Brain microvascular endothelial cell (primary cell): ENCODE measurements around the gene ACSF2.
"Not testable (repeated sequence)": the region's sequence is repeated elsewhere in the genome, so short reads cannot be mapped to it uniquely, and the experiment has no call there.

Experiments
- DNase-seq: peaks from one replicate; pipeline ENCODE4 v3.0.0-alpha.2; 2020
- H3K27ac ChIP-seq: fragments of 250-450 bp; sonication (Bioruptor Pico); 2 replicates; pipeline ENCODE4 v1.5.1; 2020; ENCODE audit warnings: mild to moderate bottlenecking, moderate library complexity
- H3K27me3 ChIP-seq: fragments of 250-450 bp; sonication (Bioruptor Pico); replicated peaks from 2 replicates; pipeline ENCODE4 v1.5.1; 2020; ENCODE audit warnings: mild to moderate bottlenecking
- H3K36me3 ChIP-seq: fragments of 250-450 bp; sonication (Bioruptor Pico); replicated peaks from 2 replicates; pipeline ENCODE4 v1.5.1; 2020; ENCODE audit warnings: mild to moderate bottlenecking
- H3K4me3 ChIP-seq: 2 replicates; pipeline ENCODE4 v1.5.1; 2011; ENCODE audit warnings: low read depth, mild to moderate bottlenecking, control low read depth, low read length, moderate library complexity
- in situ Hi-C: cut with HindIII; loops from 2 replicates; pipeline ENCODE4 v1.10.0; 2017; ENCODE audit warnings: low sequenced_read_pairs, low pct_ligation_motif_present
- TF ChIP-seq, protein P1 (sequence below): IDR thresholded peaks from 2 replicates; pipeline ENCODE4 v1.5.1; 2011; ENCODE audit warnings: low read depth, mild to moderate bottlenecking, moderate library complexity, low read length, control low read depth, inconsistent platforms; ENCODE audit errors: missing control alignments

The ACSF2 gene

DNA sequence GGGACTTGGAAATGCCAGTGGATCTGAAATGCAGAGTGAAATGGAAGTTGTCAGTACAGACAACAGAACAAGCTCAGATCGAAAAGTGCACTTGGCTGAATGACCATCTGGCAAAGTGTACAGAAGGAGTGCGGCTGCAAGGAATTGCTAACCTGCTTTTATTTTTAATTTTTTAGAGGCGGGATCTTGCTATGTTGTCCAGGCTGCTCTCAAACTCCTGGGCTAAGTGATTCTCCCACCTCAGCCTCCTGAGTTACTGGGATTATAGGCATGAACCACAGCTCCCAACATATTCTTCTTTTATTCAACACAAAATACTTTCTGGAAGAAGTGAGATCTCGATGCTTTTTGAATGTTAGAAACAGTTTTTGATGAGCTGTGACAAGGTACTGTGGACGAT, 32.3 kb upstream of the ACSF2 start:
- Histone ChIP-seq H3K27me3 (no peaks in the 10 kb centered on the region), H3K4me3 (no peak overlapping the region), H3K36me3 (peaks cover 70% of the 10 kb centered on the region), H3K27ac (no peak overlapping the region)
- TF ChIP-seq, protein P1, sequence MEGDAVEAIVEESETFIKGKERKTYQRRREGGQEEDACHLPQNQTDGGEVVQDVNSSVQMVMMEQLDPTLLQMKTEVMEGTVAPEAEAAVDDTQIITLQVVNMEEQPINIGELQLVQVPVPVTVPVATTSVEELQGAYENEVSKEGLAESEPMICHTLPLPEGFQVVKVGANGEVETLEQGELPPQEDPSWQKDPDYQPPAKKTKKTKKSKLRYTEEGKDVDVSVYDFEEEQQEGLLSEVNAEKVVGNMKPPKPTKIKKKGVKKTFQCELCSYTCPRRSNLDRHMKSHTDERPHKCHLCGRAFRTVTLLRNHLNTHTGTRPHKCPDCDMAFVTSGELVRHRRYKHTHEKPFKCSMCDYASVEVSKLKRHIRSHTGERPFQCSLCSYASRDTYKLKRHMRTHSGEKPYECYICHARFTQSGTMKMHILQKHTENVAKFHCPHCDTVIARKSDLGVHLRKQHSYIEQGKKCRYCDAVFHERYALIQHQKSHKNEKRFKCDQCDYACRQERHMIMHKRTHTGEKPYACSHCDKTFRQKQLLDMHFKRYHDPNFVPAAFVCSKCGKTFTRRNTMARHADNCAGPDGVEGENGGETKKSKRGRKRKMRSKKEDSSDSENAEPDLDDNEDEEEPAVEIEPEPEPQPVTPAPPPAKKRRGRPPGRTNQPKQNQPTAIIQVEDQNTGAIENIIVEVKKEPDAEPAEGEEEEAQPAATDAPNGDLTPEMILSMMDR = no peak
- in situ Hi-C loops = no loop called here
- no peak for DNase-seq

DNA sequence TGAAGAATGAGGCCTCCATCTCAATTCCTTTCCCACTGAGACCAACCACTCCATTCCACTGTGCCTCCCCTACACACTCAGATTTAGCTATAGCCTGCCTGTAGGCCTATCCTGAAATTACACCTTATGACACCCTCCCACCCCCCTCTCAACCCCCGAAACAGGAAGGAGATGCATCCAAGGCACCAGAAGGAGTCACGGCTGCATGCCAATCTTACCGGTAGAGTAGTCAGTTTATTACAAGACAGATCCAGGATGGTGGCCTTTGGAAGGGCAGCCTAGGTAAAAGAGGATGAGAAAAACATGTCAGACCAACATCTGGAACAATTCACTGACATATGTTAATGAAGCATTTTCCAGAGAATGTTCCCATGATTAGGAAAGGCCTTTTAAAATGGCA, 31.3 kb upstream of the ACSF2 start:
- Histone ChIP-seq H3K4me3 (peak overlapping the region; percentile 98), H3K36me3 (peaks cover 60% of the 10 kb centered on the region), H3K27me3 (no peaks in the 10 kb centered on the region), H3K27ac (no peak overlapping the region)
- TF ChIP-seq, protein P1 = no peak
- no peak for DNase-seq
- in situ Hi-C loops = no loop called here

- peak overlapping the region; percentile 98 for H3K4me3 ChIP-seq
- in situ Hi-C loops = no loop called here
- peak overlapping the region; percentile 94 for H3K27ac ChIP-seq
- peaks cover 43% of the 10 kb centered on the region for H3K36me3 ChIP-seq
- H3K27me3 ChIP-seq = no peaks in the 10 kb centered on the region
- TF ChIP-seq, protein P1 = no peak
- DNase-seq = peak; percentile 22
Measured at GRCh38 chr17:50396261-50397110, 29.5 kb upstream of the ACSF2 start.

DNA sequence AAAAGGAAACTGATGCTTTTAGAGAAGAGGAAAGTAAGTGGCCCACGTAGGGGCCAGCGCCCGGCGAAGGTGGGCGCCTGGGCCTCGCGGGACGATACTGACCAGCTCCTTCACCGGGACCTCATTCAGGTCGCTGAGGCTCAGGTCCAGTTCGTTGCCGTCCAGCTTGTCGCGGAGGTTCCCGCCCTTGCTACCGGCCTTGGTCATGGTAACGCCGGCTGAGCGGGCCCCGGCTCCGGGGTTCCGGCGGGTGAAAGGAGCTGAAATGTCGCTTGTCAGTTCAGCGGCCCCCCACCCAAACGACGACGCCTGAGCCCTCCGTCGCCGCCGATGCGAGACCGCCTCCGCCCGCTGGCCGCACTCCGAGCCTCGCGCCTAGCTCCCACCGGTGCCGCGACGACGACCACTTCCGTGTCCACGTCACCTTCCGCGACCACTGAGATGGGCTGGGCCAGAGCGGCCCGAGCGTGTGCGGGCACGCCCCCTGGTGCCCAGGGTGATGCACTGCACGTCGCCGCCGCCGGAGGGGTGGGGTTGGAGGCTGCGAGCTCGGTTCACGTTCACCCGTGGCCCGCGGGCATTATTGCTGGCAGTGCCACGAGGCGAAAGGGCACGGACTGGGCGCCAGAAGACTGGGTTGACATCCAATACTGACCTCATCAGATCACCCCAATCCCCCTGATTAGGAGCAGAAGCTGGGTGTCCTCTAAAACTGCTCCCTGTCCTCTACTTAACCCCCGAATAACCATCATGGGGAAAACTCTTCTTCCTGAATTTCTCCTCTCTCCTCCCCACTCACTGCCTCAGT, 28.7 kb upstream of the ACSF2 start, which contains the start of gene LRRC59:
Gene LRRC59, minus strand, starts transcription at position 413 of the 808 bp plus-strand sequence. Its CDS starts 206 bp downstream, at position 207.
- H3K36me3 ChIP-seq = peaks cover 35% of the 10 kb centered on the region
- H3K4me3 ChIP-seq = peak within 1 kb of the TSS; percentile 98
- in situ Hi-C loops = no loop called here
- peak within 1 kb of the TSS; percentile 94 for H3K27ac ChIP-seq
- H3K27me3 ChIP-seq = no peaks in the 10 kb centered on the region
- DNase-seq = peak; percentile 70
- TF ChIP-seq, protein P1 = peak; percentile 86

GRCh38 chr17:50397919-50398285, 28.1 kb upstream of the ACSF2 start:
- H3K27me3 ChIP-seq = no peaks in the 10 kb centered on the region
- TF ChIP-seq, protein P1 = no peak
- DNase-seq = no peak
- in situ Hi-C loops = no loop called here
- peaks cover 30% of the 10 kb centered on the region for H3K36me3 ChIP-seq
- no peak overlapping the region for H3K27ac ChIP-seq
- peak overlapping the region; percentile 98 for H3K4me3 ChIP-seq

GRCh38 chr17:50398672-50399071, 27.3 kb upstream of the ACSF2 start:
- DNase-seq, H3K27ac ChIP-seq, H3K27me3 ChIP-seq, in situ Hi-C loops, H3K4me3 ChIP-seq: not testable (repeated sequence)
- peaks cover 23% of the 10 kb centered on the region for H3K36me3 ChIP-seq

DNA sequence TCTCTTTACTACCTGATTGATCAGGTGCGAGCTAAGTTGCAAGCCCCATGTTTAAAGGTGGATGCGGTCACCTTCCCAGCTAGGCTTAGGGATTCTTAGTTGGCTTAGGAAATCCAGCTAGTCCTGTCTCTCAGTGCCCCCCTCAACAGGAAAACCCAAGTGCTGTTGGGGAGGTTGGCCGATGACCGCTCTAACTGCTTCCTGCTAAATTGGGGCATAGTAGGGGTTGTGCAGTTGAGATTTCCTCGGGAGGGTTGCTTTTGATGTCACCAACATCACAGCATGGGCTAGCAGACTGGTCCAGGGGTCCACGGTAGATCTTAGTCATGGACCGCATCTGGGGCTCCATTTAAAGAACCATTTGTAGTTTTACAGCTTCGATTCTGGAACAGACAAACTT, 26.4 kb upstream of the ACSF2 start:
- in situ Hi-C loops, H3K27ac ChIP-seq, DNase-seq, H3K27me3 ChIP-seq, H3K4me3 ChIP-seq: not testable (repeated sequence)
- peaks cover 13% of the 10 kb centered on the region for H3K36me3 ChIP-seq

DNA sequence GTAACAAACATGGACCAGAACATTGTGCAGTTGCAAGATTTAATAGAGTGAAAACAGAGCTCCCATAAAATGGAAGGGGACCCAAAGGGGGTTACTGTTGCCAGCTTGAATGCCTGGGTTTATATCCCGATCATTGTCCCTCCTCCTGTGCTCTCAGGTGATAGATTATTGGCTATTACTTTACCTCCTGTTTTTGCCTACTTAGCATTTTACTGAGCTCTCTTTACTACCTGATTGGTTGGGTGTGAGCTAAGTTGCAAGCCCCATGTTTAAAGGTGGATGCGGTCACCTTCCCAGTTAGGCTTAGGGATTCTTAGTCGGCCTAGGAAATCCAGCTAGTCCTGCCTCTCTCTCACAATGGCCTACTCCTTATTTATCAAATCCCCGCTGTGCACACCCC, 20.7 kb upstream of the ACSF2 start:
- DNase-seq, in situ Hi-C loops, H3K27ac ChIP-seq, H3K27me3 ChIP-seq, H3K36me3 ChIP-seq, H3K4me3 ChIP-seq: not testable (repeated sequence)
